HG03045 (cell line): ENCODE results near the gene RAB1B.
"Not testable (repeated sequence)": the region's sequence is repeated elsewhere in the genome, so short reads cannot be mapped to it uniquely, and the experiment has no call there.

Source experiments
- ATAC-seq: cut with Tn5 transposase; IDR thresholded peaks from one replicate; pipeline ENCODE4 v1.9.1; 2021; ENCODE audit warnings: mild to moderate bottlenecking, moderate library complexity; ENCODE audit not compliant: unreplicated experiment

Gene RAB1B

GRCh38 chr11:66266378-66267038 is 1.9 kb upstream of the RAB1B start:
- ATAC-seq = no peak

- no peak for ATAC-seq
Observed at GRCh38 chr11:66267039-66267378, 1.4 kb upstream of the RAB1B start.

DNA sequence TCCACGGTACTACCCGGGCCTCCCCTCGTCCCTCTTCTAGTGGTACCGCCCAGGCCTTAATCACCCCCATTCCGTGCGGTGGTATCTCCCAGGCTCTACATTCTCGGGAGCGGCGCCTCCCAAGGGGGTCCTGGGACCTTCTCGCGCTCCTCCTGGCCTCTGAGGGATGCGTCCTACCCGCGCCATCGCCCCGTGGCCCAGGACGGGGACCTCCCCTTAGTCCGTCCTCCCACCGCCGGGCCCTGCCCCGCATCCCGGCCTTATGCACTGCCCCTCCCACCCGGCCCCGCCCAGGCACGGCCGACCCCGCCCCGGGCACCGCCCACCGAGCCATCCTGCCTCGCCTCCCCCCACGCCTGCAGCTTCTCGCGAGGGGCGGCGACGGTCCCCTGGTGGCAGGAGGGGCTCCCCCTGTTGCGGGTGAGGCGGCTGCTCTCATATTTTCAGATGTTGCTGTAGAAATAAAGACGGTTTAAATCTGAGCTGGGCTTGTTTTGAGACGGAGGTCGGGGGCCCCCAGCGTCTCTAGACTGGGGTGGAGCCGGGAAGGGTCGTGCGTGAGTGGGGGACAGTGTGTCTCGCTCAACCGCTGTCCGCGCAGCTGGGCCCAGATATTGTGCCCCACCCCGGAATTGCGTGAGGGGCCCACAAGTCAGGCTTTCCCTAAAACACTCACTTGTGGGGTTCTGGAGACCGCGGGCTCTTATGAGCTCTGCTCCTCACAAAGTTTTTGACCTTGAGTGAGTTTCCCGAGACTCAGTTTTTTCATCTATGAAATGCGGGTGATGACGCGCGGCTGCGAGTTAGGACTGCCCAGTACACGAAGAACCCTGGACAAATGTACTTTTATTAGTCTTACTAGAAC is 828 bp upstream of the RAB1B start:
- ATAC-seq = peak; percentile 48

DNA sequence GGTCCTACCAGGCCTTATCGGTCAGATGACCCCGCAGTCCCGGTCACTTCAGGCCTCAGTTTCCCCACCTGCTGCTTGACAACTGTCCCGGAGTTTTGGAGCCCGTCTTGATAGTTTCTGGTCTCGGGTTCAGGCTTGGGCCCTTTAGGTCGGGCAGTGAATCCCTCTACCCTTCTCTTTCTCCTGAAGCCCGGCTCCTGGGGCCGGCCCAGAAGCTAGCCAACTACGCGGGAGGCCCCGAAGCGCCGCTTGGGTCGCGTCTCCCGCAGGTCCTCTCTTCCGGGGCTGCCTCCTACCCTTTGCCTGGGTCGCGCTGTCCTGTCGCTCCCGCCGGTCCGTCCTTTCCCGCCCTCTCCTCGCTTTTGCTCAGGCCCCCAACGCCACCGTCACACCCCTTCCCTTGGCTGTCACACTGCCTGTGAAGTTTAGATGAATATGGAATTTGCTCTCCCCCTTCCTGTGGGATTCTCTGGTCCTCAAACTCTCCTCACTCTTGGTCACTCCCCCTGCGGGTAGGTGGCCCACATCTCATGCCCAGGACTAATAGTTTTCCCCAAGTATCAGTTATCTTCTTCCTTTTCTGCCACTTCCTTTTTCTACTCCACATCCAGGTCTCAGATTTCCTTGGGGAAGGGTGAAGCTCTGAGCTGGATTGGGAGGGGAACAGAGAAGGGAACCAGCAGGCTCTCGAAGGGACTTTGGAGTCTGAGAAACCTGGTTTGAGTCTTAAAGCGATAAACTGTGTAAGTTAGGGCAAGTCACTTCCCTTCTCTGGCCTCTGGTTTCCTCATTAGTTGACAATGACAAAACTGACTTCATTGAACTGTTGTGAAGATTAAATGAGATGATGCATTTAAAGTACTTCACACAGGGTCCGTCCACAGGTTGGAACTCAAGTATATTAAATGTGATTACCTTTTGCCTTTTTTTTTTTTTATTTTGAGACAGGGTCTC is 790 bp downstream of the RAB1B start:
- no peak for ATAC-seq

DNA sequence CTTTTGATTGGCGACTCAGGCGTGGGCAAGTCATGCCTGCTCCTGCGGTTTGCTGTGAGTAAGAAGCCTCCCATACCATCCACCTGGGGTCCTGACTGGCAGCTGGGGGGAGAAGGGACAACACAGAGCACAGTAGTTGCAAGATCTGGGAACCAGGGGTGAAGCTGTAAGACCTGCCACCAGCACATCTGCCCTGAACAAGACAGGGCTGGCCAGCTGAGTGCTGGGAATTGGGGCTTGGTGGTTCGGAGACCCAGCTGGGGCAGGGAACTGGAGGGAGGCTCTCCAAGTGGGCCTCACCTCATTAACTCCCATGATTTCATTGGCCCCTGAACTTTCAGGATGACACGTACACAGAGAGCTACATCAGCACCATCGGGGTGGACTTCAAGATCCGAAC is 3.4 kb downstream of the RAB1B start:
- ATAC-seq = no peak

DNA sequence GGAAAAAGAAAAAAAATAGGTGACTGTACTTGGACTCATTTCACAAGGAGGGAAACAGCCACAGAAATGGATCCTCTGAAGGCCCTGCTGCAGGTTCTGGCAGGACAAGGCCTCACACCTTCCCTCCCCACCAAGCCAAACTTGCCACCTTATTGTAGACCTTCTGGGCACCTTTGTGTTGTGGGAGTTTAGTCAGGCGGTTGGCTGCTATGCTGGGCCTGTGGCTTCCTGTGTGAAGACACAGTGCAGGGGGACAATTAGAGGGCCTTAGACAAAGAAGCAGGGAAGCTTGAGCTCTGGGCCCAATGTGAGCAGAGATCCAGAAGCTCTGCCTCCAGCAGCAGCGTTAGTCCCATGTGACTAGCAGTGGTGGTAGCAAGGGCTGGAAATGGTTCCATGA is 4.2 kb downstream of the RAB1B start:
- ATAC-seq = no peak

DNA sequence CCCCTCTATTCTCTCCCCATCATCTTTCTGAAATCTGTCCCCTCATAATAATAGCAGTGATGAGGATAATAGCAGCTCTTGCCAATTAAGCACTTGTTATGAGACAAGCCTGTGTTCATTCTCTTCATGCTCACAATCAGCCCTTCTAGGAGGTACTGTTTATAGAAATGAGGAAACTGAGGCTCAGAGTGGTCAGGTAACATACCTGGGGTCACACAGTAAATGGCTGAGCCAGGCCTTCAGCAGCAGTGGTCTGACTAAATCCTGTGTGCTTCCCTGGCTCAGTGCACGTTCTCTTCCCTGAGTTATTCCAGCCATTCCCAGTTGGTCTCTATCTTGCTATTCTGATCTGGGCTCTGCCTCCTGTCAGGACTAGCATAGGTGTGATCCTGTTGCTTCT is 5.8 kb downstream of the RAB1B start:
- no peak for ATAC-seq

DNA sequence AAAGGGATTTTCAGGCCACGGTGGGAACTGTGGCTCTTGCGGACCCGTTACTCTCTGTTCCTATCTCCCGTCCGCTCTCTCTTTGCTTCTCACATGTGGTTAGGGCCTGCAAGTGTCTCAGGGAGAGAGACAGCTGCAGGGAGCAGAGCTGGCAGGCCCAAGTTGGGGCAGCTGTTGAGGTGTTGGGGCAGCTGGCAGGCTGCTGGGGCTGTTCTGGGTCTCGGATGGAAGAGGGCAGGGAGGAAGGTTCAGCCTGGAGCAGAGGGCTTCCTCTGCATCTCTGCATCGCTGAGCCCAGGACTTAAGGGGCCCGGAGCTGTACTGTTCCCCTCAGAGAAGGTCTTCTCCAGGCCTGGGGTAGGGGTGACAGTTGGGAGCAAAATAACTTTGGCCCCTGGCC is 7.0 kb downstream of the RAB1B start:
- no peak for ATAC-seq

- no peak for ATAC-seq
Observed at GRCh38 chr11:66275984-66276612, 7.7 kb downstream of the RAB1B start.

DNA sequence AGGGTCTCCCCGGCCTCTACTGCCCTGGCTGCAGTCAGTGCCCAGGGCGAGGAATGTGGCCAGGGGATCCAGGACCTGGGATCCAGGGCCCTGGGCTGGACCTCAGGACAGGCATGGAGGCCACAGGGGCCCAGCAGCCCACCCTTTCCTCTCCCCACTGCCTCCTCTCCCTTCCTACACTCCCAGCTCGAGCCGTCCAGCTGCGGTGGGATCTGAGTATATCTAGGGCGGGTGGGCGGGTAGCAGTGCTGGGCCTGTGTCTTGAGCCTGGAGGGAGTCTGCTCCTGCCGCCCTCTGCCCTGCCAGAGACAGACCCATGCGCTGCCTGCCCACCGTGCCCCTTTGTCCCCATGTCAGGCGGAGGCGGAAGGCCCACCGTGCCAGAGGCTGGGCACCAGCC is 8.2 kb downstream of the RAB1B start:
- not testable (repeated sequence) for ATAC-seq

DNA sequence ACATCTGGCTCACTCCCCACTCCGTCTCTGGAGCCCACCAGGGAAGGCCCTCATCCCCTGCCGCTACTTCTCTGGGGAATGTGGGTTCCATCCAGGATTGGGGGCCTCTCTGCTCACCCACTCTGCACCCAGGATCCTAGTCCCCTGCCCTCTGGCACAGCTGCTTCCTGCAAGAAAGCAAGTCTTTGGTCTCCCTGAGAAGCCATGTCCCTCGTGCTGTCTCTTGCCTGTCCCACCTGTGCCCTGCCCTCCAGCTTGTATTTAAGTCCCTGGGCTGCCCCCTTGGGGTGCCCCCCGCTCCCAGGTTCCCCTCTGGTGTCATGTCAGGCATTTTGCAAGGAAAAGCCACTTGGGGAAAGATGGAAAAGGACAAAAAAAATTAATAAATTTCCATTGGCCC is 8.6 kb downstream of the RAB1B start:
- ATAC-seq = not testable (repeated sequence)

DNA sequence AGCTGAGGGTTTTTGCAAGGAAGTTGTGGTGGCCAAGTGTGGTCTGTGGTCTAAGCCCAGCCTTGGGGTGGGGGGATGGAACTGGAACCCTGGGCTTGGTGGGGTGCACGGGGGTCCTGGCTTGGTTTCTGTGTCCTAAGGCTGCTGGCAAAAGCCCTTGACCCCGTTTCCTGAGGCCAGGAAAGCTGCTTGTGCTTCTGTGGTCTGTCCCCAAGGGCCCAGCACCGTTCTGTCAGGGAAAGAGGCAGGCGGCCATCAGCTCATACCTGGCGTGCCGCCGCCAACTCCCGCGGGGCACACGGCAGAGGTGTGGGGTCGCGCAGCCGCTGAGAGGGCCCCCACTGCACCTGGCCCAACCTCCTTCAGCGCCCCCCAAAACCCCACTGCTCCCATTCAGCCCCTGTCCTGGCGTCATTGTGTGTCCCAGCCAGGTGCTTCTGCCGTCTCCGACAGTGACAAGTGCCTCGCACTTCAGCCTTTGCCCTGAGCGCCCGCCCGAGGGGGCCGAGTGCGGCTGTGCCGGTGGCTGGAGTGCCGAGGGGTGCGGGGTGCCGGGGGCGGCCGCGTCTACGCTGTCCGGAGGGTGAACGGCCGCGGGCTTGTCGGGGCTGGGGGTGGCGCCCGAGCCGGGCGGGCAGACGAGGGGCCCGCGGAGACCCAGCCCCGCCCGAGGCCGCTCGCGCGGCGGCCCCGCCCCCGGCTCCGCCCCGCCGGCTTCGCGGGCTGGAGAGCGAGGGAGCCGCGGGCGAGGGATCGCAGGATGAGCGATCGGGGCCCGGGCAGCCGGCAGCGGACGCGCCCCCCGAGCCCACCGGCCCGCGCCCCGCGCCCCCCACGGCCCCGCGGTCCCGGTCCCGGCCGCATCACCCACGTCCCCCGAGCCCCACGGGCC is 9.3 kb downstream of the RAB1B start, which contains the start of gene CNIH2:
Gene CNIH2 (plus strand): TSS at position 705 of the 892 bp plus-strand sequence. CDS start 282 bp downstream, outside the sequence.
- no peak for ATAC-seq

DNA sequence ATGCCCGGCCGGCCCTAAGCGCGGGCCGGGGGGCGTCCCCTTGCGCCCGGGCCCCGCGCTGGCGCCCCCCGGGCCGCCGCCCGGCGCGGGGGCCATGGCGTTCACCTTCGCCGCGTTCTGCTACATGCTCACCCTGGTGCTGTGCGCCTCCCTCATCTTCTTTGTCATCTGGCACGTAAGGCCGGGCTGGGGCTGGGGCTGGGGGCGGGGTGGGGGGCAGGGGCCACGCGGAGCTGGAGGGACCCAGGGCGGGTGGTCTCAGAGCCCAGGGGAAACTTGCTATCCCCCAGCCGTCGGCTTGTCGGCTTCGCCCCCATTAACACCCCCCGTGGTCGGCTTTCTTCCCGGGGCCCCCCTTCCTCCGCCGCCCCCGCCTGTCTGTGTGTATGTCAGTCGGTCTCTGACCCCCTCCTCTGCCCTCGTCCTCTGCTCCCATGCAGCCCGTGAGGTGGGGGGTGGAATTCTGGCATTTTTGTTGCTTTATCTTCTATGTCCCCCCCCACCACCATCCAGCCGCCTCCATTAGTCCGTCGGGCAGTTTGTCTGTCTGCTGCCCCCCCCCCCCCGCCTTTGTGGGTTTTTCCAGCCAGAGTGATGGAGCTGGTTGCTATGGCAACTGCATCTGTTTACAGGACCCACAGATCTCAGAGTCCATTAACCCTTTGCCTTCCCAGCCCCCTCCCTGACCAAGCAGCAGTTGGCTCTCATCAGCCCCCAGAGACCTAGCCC is 10.1 kb downstream of the RAB1B start:
- ATAC-seq = no peak

- ATAC-seq = no peak
Observed at GRCh38 chr11:66279092-66279734, 10.8 kb downstream of the RAB1B start.

DNA sequence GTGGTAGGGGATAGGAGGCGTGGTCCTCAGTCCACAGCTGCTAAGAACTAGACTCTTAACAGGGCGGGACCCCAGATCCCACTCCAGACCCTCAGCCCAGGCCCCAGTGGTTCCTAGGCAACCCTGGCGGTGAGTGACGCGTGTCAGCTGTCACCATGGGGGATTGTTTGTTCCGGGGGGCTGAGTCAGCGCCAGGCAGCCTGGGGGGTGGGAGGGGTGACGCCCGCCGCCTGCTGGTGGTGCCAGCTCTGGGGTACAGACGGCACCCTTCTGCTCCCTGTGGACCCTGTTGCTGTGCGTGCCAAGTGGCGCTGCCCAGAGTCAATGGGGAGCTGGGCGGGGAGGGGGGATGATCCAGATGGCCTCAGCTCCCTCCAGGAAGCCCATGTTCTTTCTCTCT is 12.0 kb downstream of the RAB1B start:
- no peak for ATAC-seq

GRCh38 chr11:66281001-66281400 is 12.6 kb downstream of the RAB1B start:
- ATAC-seq = no peak

- ATAC-seq = no peak
Observed at GRCh38 chr11:66281776-66282467, 13.5 kb downstream of the RAB1B start.
